ENCODE data around the gene MIER2.
"Not testable (repeated sequence)": the region's sequence is repeated elsewhere in the genome, so short reads cannot be mapped to it uniquely, and the experiment has no call there.

GRCh38 chr19:256804-257203, 87.8 kb downstream of the MIER2 start:
- TF ChIP-seq CTCF (IDR thresholded peaks at IDR 0.05; ENCODE audit: poor library complexity, severe bottlenecking); EP300 (conservative IDR thresholded peaks at IDR 0.05; ENCODE audit: poor library complexity, severe bottlenecking); RAD21 (conservative IDR thresholded peaks at IDR 0.05); EZH2 (IDR thresholded peaks at IDR 0.05; ENCODE audit: borderline replicate concordance, insufficient read depth, low read length, poor library complexity, severe bottlenecking): not testable (repeated sequence)

Data from neural cell (in vitro differentiated cells).